Hematopoietic multipotent progenitor cell treated with erythropoietin and hydrocortisone succinate and interleukin-3 and kit ligand, for 4 days (in vitro differentiated cells): ENCODE measurements around the gene EVC2.
A peak's percentile ranks its signal among the peaks of the same experiment; 100 is the strongest.

Experiments
- DNase-seq: peaks from one replicate; pipeline ENCODE4 v3.0.0-alpha.2; 2015

The EVC2 gene

GRCh38 chr4:5664778-5665177 is 43.6 kb downstream of the EVC2 start:
- DNase-seq, result no peak

DNA sequence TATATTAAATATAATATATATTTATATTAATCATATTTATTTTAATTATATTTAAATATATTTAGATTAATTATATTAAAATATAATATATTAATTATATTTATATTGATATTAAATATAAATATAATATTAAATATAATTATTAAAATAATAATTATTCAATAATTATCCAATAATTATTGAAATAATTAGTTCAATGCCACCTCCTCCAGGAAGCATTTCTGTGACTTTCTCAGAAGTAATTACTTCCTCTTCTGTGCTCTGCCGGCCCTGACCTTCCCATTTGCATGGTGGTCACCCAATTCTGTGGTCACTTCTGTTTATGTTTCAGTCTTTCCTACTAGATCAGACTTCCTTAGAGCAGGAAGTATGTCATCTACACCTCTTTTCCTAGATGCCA is 45.8 kb downstream of the EVC2 start:
- peak; percentile 2 for DNase-seq

DNA sequence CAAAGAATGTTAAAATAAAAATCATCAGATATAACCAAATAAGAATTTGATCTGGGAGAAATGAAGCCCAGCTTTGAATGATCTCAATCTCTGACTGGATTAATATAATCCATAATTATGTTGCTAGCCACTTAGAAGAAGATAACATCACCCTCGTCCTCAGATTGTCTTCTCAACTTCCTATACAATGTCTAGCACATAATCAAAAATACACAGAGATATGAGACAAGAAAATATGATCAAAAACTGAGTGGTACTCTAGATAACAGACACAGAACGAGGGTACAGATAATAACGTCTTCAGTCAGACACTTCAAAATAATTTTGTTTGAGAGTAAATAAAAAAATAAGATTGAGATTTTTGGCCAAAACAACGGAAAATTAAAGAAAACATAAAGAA is 47.1 kb downstream of the EVC2 start:
- DNase-seq, result no peak

DNA sequence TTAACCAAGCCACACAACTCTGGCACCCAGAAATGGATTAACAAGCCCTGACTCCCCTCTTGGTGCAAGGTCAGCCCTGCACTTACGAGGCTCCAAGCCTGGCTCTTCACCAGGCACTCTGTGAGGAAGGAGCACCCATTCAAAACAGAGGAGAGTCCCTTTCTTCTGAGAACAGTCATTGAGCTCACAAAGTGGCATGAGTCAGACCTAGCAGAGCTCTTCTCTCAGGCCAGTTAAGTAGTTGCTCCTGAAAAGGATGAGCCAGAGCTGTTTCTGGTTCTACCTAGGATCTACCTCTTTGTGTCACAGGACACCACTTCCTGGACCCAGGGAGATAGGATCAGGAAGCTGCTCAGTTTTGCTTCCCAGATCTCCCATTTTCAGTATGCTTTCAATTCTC is 48.2 kb downstream of the EVC2 start:
- no peak for DNase-seq

DNA sequence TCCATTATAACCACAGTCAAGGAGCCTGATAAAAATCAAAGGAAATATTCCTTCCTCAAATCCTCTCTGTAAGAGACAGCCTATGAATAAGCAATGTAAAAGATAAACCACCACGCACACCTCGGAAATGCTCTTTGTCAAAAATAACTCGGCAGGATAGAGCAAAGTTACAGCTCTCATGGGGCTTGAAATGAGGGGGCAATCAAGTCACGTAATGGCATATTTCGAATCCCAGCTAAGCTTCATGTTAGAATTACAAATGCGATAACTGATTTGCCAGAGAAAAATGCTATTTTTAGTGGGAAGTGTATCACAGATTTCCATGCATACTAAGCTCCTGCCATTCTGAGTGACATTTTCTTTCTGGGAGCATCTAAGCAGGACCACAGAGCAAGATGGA is 49.4 kb downstream of the EVC2 start:
- DNase-seq, result no peak

- DNase-seq, result no peak
These were observed 51.9 kb downstream of the EVC2 start for GRCh38 chr4:5656415-5656814.

DNA sequence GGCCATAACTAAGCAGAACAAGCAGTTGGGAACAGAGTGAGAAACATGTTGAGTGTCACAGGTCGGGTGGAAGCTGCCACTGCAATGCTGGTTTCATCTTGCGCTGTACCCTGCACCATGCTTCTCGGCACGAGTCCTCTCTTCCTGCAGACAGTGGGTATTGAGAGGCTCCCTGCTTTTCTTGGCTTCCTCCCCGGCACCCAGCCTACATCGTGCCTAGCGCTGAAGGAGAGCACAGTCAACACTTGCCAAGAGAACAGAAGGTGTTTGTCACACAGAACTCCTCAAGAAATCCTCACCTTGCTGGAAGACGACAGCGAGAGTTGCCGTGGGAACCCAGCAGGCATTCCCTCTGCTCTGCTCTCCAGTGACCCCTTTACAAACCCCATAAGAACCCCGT is 53.6 kb downstream of the EVC2 start:
- no peak for DNase-seq

DNA sequence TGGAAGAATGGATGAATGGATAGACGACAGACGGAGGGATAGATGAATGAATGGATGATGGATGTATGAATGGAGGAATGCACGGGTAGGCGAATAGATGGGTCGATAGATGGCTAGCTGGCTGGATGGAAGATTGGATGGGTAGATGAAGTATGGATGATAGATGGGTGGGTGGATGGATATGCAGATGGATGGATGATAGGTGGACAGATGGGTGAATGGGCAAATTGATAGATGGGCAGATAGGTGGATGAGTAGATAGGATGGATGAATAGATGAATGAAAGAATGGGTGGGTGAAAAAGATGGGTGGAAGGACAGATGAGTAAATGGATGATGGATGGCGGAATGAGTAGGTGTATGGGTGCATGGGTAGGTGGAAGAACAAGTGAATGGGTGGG is 57.3 kb downstream of the EVC2 start:
- DNase-seq, result no peak

GRCh38 chr4:5650040-5650439 is 58.3 kb downstream of the EVC2 start:
- DNase-seq, result no peak

DNA sequence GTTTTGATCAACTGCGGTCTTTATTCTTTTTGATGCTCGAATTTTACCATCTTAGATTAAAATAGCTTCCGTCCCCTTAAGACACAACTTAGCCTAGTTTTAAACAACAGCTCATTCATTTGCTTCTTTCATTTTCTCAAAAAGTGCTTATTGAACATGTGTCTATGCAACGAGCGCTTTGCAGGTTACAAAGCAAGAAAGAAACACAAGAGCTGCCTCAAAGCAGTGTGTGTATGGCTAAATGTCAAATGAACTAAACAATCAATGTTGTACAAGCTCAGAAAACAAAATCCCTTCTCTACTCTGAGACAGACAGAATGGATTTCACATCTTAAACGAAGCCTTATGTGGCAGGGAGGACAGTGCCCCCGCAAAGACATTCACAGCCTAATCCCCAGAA is 61.0 kb downstream of the EVC2 start:
- no peak for DNase-seq

DNA sequence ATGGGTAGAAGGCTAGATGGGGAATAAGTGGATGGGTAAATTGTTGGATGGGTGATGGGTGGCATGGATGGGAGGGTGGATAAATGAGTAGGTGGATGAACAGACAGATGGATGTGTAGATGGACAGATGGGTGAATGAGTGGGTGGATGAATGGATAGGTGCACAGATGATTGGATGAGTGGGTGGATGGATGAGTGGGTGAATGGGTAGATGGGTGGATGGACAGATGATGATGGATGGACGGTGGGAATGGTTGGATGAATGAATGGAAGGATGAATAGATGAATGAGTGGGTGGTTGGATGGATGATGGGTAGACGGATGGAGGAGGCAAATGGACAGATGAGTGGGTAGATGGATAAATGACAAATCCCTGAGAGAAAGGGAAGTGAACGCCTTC is 68.3 kb downstream of the EVC2 start:
- no peak for DNase-seq

DNA sequence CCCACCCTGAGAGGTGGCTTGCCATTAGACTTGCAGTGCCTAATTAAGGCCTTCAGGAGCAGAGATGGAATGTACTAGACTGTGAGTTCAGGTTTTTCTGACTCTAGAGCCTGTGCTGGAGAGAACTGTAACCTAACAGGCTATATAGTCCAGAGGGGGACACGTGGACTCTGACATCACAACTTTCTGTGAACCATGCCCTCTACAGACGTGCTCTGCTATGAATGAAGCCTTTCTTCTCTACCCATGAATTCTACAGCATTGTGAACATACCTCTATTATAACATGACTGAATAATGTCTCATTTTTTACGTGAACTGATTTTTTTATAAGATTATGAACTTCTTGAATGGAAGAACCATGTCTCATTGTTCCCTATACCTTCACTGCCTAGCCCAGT is 68.8 kb downstream of the EVC2 start:
- DNase-seq, result no peak

DNA sequence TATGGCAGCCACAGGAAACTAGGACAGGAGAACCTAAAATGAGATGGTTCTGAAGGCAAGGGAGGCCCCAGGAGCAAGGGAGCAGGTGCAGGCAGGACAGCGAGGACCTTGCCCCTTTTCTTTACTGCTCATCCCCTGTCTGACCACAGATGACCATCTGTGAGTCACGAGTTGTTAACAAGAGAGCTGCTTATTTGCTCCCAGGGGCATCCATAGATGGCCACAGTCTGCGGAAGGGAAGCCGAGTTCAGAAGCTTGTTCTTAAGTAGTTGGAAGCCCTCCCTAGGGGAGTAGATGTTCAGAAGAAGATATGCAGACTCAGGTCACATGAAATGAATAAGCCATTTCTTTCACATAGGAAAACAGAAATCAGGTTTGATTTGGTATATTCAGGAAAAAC is 69.4 kb downstream of the EVC2 start:
- no peak for DNase-seq

GRCh38 chr4:5638316-5638715 is 70.0 kb downstream of the EVC2 start:
- DNase-seq, result no peak

GRCh38 chr4:5636766-5637670 is 71.3 kb downstream of the EVC2 start:
- DNase-seq, result no peak

DNA sequence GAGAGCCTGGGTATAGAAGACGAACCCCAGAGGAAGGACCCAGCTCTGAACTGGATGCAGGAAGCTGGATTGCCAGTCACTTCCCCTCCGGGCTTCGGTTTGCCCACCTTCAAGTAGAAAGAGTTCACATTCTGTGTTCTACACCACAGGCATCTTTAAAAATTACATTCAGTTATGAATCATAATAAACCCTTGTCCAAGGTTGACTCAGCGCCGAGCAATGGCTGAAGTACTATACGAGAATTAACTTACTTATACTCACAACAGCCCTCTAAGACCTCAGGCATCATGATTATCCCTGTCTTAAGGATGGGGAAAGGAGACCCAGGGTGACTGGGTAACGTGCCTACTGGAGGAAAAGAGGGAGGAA is 72.5 kb downstream of the EVC2 start:
- DNase-seq, result peak; percentile 9

DNA sequence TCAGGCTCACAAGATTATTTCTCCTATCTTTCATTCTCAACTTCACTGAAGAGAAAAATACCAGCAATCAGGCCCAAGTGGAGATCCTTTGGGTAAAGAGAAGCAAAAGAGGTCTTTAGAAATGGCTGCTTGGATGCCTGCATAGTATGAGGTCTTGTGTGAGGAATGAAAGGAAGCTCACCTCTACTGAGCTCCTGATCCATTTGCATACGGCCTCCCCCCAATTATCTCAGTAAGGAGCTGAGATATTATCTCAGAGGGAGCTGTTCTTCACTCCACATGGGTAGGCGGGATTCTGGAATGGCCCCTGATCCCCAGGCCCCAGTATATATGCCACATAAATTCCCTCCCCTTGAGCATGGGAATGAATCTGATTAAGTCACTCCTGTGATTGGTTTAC is 75.8 kb downstream of the EVC2 start:
- DNase-seq, result no peak

DNA sequence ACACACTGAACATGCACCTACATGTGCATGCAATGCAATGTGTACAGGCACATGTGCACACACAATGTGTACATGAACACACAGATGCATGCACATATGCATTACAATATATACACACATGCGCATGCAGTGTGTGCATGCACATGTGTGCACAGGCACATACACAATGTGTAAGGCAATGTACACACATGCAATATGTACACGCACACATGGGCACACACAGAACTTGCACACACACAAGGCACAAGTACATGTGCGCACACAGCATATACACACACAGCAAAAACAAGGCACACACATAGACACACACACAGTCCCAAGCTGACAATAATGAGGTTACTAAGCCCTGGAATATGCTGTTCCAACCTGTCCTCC is 76.3 kb downstream of the EVC2 start:
- DNase-seq, result no peak

GRCh38 chr4:5631352-5632065 is 76.8 kb downstream of the EVC2 start:
- no peak for DNase-seq

GRCh38 chr4:5630762-5631161 is 77.6 kb downstream of the EVC2 start:
- DNase-seq, result no peak

DNA sequence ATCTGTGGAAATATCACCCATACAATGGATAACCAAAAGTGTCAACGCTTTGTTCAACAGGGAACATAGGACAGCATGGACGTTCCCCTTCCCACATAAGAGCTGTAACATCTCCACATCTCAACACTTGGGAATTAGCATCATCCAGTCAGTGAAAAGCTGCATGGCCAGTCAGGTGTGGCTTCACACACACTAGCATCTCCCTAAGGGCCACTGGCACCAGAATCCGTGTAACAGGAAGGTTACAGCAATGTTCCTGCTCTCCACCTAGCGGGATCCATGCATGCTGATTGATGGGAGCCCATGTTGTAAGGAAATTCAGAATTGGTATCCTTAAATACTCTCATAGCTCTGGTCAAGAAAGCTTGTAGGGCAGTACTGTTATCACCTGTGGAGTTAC is 78.8 kb downstream of the EVC2 start:
- DNase-seq, result no peak

GRCh38 chr4:5626913-5627312 is 81.4 kb downstream of the EVC2 start:
- no peak for DNase-seq

DNA sequence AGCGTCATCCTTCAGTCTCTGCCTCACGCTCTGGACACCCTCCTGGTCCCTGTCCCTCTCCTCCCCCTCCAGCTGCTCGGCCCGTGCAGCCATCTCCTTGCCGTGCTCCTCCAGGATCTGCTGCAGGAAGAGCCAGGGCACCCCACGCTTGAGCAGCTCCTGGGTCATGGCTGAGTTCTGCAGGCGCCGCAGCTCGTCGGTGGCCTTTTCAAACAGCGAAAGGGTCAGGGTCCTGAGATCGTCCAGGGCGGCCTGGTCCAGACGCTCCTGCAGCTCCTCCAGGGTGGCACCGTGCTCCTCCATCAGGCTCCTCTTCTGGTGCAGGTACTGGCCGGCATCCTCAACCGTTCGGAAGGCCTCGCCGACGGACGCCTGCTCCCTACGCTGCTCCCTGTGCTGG is 85.8 kb downstream of the EVC2 start:
- no peak for DNase-seq

GRCh38 chr4:5619913-5620625 is 88.3 kb downstream of the EVC2 start:
- DNase-seq, result no peak
